Testis (tissue), 3 donors: ENCODE results near the gene GALNT17. TPM values are rescaled to one million over a fixed set of nuclear protein-coding genes. Genes with fewer than 3 reads are reported as not detected.

Experiments
- DNase-seq: peaks from one replicate; pipeline ENCODE4 v3.0.0-alpha.2; 2019
- H3K27ac ChIP-seq, 2 donors: fragments of 200-600 bp; sonication (generic); one replicate each; pipeline ENCODE4 v1.5.1; 2019
- H3K27me3 ChIP-seq: fragments of 200-600 bp; sonication (generic); one replicate; pipeline ENCODE4 v1.5.1; 2019
- H3K36me3 ChIP-seq: fragments of 200-600 bp; sonication (generic); one replicate; pipeline ENCODE4 v1.5.1; 2017; ENCODE audit warnings: low read depth; ENCODE audit errors: missing control alignments
- H3K4me1 ChIP-seq: fragments of 200-600 bp; sonication (generic); one replicate; pipeline ENCODE4 v1.5.1; 2019
- H3K4me3 ChIP-seq, 2 donors: fragments of 200-600 bp; sonication (generic); one replicate each; pipeline ENCODE4 v1.5.1; 2017 to 2019
- H3K9me3 ChIP-seq: fragments of 200-600 bp; sonication (generic); one replicate; pipeline ENCODE4 v1.5.1; 2017
- CTCF ChIP-seq, 3 experiments: fragments of 450-650 bp in 2 of 3; fragments of 200-600 bp in 1 of 3; sonication (generic) in 1 of 3; IDR thresholded peaks; one replicate each; pipeline ENCODE4 v1.5.1; 2016 to 2019; ENCODE audit warnings: antibody characterized with exemption in 3 of 3, mild to moderate bottlenecking in 2 of 3, moderate library complexity in 1 of 3
- POLR2A ChIP-seq: fragments of 450-650 bp; IDR thresholded peaks from one replicate; pipeline ENCODE4 v1.6.1; 2017; ENCODE audit warnings: antibody characterized with exemption, mild to moderate bottlenecking, moderate library complexity
- WGBS, 2 donors: methylation state at CpG; one replicate each; pipeline ENCODE4 v1.1.5; 2018; 5-methylcytosine and 5-hydroxymethylcytosine counted together
- intact Hi-C: fragments of 100-400 bp; cut with DNase I; formaldehyde crosslinking; loops from one replicate; pipeline ENCODE4 v1.15.1; 2023; ENCODE audit warnings: low total_unique reads
- polyA plus RNA-seq: library from polyadenylated mRNA; stranded (reverse); fragments of 350-450 nt; fragmentation: Illumina TruSeq; extraction: RNeasy Lipid Tissue Mini Kit (QIAGEN cat#74804); gene quantifications from one replicate; pipeline ENCODE4 v1.2.3, GENCODE V29; 2014; ENCODE audit warnings: low read depth, low replicate concordance; ENCODE audit not compliant: insufficient read depth
- total RNA-seq, 2 donors: library from RNA; depleted of rRNA; stranded (reverse); fragments of >200 nt; gene quantifications; one replicate each; pipeline ENCODE4 v1.2.3, GENCODE V29; 2016

The GALNT17 gene
- total and polyA plus RNA-seq, 3 donors from 2014 or later: 10.9 to 39.1 (median 29.4) TPM

- intact Hi-C loops: no loop called here
Observed at GRCh38 chr7:71473366-71473967, 341.5 kb downstream of the GALNT17 start.

GRCh38 chr7:71477441-71477840 lies 345.5 kb downstream of the GALNT17 start:
- TF ChIP-seq CTCF (IDR thresholded peaks at IDR 0.05) (no peak), POLR2A (no peak)
- 67 to 69% methylated on average over 7 of the region's 7 CpGs for WGBS, 2 donors

More at GRCh38 chr7:71473366-71473967, 341.5 kb downstream of the GALNT17 start:
- Histone ChIP-seq H3K9me3 (no peaks in the 10 kb centered on the region), H3K4me3 (no peak overlapping the region), H3K4me1 (no peaks in the 10 kb centered on the region), H3K27me3 (no peaks in the 10 kb centered on the region), H3K36me3 (no peaks in the 10 kb centered on the region), H3K27ac (no peak overlapping the region)
- 84% methylated on average over 2 of the region's 2 CpGs for WGBS, 2 donors
- no peak for TF ChIP-seq POLR2A
- TF ChIP-seq CTCF (IDR thresholded peaks at IDR 0.05): no peak
- no peak for DNase-seq

GRCh38 chr7:71479231-71479630 lies 347.3 kb downstream of the GALNT17 start:
- intact Hi-C loops: no loop called here
- H3K27me3 ChIP-seq: no peaks in the 10 kb centered on the region
- H3K36me3 ChIP-seq: no peaks in the 10 kb centered on the region
- no peak overlapping the region for H3K27ac ChIP-seq
- H3K9me3 ChIP-seq: no peaks in the 10 kb centered on the region
- WGBS, 2 donors: 75 to 79% methylated on average over 2 of the region's 2 CpGs
- no peak for TF ChIP-seq POLR2A
- no peak for TF ChIP-seq CTCF (IDR thresholded peaks at IDR 0.05)
- H3K4me3 ChIP-seq: no peak overlapping the region
- no peaks in the 10 kb centered on the region for H3K4me1 ChIP-seq
- no peak for DNase-seq

More at GRCh38 chr7:71477441-71477840, 345.5 kb downstream of the GALNT17 start:
- no peak overlapping the region for H3K4me3 ChIP-seq
- no peak overlapping the region for H3K27ac ChIP-seq
- H3K27me3 ChIP-seq: no peaks in the 10 kb centered on the region
- H3K4me1 ChIP-seq: no peaks in the 10 kb centered on the region
- no peaks in the 10 kb centered on the region for H3K9me3 ChIP-seq
- H3K36me3 ChIP-seq: no peaks in the 10 kb centered on the region
- DNase-seq: no peak
- intact Hi-C loops: no loop called here

GRCh38 chr7:71480791-71481190 lies 348.8 kb downstream of the GALNT17 start:
- no peak for DNase-seq
- intact Hi-C loops: no loop called here
- Histone ChIP-seq H3K27ac (no peak overlapping the region), H3K9me3 (no peaks in the 10 kb centered on the region), H3K27me3 (no peaks in the 10 kb centered on the region), H3K4me1 (no peaks in the 10 kb centered on the region), H3K4me3 (no peak overlapping the region), H3K36me3 (no peaks in the 10 kb centered on the region)
- TF ChIP-seq POLR2A (no peak), CTCF (IDR thresholded peaks at IDR 0.05) (no peak)
- WGBS, 2 donors: 100% methylated on average over 2 of the region's 2 CpGs

GRCh38 chr7:71482284-71482683 lies 350.3 kb downstream of the GALNT17 start:
- no peak overlapping the region for H3K4me3 ChIP-seq
- H3K9me3 ChIP-seq: no peaks in the 10 kb centered on the region
- no peak for DNase-seq
- no peaks in the 10 kb centered on the region for H3K27me3 ChIP-seq
- no peaks in the 10 kb centered on the region for H3K4me1 ChIP-seq
- intact Hi-C loops: no loop called here
- H3K36me3 ChIP-seq: no peaks in the 10 kb centered on the region
- TF ChIP-seq POLR2A (no peak), CTCF (IDR thresholded peaks at IDR 0.05) (no peak)
- WGBS, 2 donors: 92 to 95% methylated on average over 6 of the region's 6 CpGs
- H3K27ac ChIP-seq: no peak overlapping the region
